ENCODE data around the gene DPEP2.

The DPEP2 gene

DNA sequence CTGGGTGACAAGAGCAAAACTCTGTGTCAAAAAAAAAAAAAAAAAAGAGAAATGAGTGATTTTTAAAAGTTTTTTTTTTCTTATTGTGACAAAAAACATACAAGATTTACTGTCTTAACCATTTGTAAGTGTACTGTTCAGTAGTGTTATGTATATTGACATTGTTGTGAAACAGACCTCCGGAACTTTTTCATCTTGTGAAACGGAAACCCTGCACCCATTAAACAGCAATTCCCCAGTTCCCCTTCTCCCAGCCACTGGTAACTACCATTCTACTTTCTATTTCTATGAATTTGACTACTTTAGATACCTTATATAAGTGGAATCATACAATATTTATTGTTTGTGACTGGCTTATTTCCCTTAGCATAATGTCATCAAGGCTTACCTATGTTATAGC is 42.5 kb upstream of the DPEP2 start:
- Histone ChIP-seq H3K9ac (ENCODE audit: low read depth, low read length) (no peak overlapping the region), H3K36me3 (ENCODE audit: insufficient read depth, low read length) (peaks cover 14% of the 10 kb centered on the region; the same call in 1 of the 2 replicates), H3K4me3 (ENCODE audit: low read depth in 1 of 2, low read length in 2 of 2) (no peak overlapping the region), H3K27me3 (ENCODE audit: insufficient read depth, low read length, poor library complexity) (no peaks in the 10 kb centered on the region), H3K9me3 (ENCODE audit: insufficient read depth, low read length, severe bottlenecking) (no peaks in the 10 kb centered on the region), H3K27ac (ENCODE audit: low read length) (no peak overlapping the region), H3K4me1 (ENCODE audit: insufficient read depth, low read length) (no peaks in the 10 kb centered on the region), H4K20me1 (ENCODE audit: insufficient read depth, low read length) (no peaks in the 10 kb centered on the region), H3K79me2 (ENCODE audit: insufficient read depth, low read length) (no peaks in the 10 kb centered on the region), H3K4me2 (ENCODE audit: insufficient read depth, low read length) (no peak overlapping the region), H2AFZ (ENCODE audit: low read depth, low read length) (no peak overlapping the region)
- no peak for TF ChIP-seq EZH2 (IDR thresholded peaks at IDR 0.05; ENCODE audit: borderline replicate concordance, low read depth, low read length, severe bottlenecking)
- TF ChIP-seq, protein P1, sequence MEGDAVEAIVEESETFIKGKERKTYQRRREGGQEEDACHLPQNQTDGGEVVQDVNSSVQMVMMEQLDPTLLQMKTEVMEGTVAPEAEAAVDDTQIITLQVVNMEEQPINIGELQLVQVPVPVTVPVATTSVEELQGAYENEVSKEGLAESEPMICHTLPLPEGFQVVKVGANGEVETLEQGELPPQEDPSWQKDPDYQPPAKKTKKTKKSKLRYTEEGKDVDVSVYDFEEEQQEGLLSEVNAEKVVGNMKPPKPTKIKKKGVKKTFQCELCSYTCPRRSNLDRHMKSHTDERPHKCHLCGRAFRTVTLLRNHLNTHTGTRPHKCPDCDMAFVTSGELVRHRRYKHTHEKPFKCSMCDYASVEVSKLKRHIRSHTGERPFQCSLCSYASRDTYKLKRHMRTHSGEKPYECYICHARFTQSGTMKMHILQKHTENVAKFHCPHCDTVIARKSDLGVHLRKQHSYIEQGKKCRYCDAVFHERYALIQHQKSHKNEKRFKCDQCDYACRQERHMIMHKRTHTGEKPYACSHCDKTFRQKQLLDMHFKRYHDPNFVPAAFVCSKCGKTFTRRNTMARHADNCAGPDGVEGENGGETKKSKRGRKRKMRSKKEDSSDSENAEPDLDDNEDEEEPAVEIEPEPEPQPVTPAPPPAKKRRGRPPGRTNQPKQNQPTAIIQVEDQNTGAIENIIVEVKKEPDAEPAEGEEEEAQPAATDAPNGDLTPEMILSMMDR (IDR thresholded peaks at IDR 0.05; ENCODE audit: borderline replicate concordance, extremely low read depth, low read length, poor library complexity, severe bottlenecking): no peak
- ATAC-seq (ENCODE audit: insufficient read depth, low read depth) (no peak), DNase-seq (no peak)

- no peak overlapping the region for H3K27ac ChIP-seq (ENCODE audit: low read length)
- no peak overlapping the region for H3K4me3 ChIP-seq (ENCODE audit: low read depth in 1 of 2, low read length in 2 of 2)
- no peaks in the 10 kb centered on the region for H3K27me3 ChIP-seq (ENCODE audit: insufficient read depth, low read length, poor library complexity)
- H3K9ac ChIP-seq (ENCODE audit: low read depth, low read length): no peak overlapping the region
- H3K79me2 ChIP-seq (ENCODE audit: insufficient read depth, low read length): no peaks in the 10 kb centered on the region
- H2AFZ ChIP-seq (ENCODE audit: low read depth, low read length): no peak overlapping the region
- no peaks in the 10 kb centered on the region for H3K9me3 ChIP-seq (ENCODE audit: insufficient read depth, low read length, severe bottlenecking)
- H3K36me3 ChIP-seq (ENCODE audit: insufficient read depth, low read length): peaks cover 14% of the 10 kb centered on the region; the same call in 1 of the 2 replicates
- no peaks in the 10 kb centered on the region for H4K20me1 ChIP-seq (ENCODE audit: insufficient read depth, low read length)
- DNase-seq: peak; percentile 82
- no peak overlapping the region for H3K4me2 ChIP-seq (ENCODE audit: insufficient read depth, low read length)
- TF ChIP-seq, protein P1 (IDR thresholded peaks at IDR 0.05; ENCODE audit: borderline replicate concordance, extremely low read depth, low read length, poor library complexity, severe bottlenecking): peak; percentile 96
- TF ChIP-seq EZH2 (IDR thresholded peaks at IDR 0.05; ENCODE audit: borderline replicate concordance, low read depth, low read length, severe bottlenecking): no peak
- peak; percentile 99 for ATAC-seq (ENCODE audit: insufficient read depth, low read depth)
- no peaks in the 10 kb centered on the region for H3K4me1 ChIP-seq (ENCODE audit: insufficient read depth, low read length)
These were observed 41.4 kb upstream of the DPEP2 start for GRCh38 chr16:68040506-68041288.

- Histone ChIP-seq H3K36me3 (ENCODE audit: insufficient read depth, low read length) (peaks cover 14% of the 10 kb centered on the region; the same call in 1 of the 2 replicates), H3K4me3 (ENCODE audit: low read depth in 1 of 2, low read length in 2 of 2) (no peak overlapping the region), H3K27me3 (ENCODE audit: insufficient read depth, low read length, poor library complexity) (no peaks in the 10 kb centered on the region), H2AFZ (ENCODE audit: low read depth, low read length) (no peak overlapping the region), H3K9ac (ENCODE audit: low read depth, low read length) (no peak overlapping the region), H3K4me1 (ENCODE audit: insufficient read depth, low read length) (no peaks in the 10 kb centered on the region), H3K79me2 (ENCODE audit: insufficient read depth, low read length) (no peaks in the 10 kb centered on the region), H3K9me3 (ENCODE audit: insufficient read depth, low read length, severe bottlenecking) (no peaks in the 10 kb centered on the region), H3K27ac (ENCODE audit: low read length) (no peak overlapping the region), H4K20me1 (ENCODE audit: insufficient read depth, low read length) (no peaks in the 10 kb centered on the region), H3K4me2 (ENCODE audit: insufficient read depth, low read length) (no peak overlapping the region)
- DNase-seq (no peak), ATAC-seq (ENCODE audit: insufficient read depth, low read depth) (no peak)
- no peak for TF ChIP-seq EZH2 (IDR thresholded peaks at IDR 0.05; ENCODE audit: borderline replicate concordance, low read depth, low read length, severe bottlenecking)
- TF ChIP-seq, protein P1 (IDR thresholded peaks at IDR 0.05; ENCODE audit: borderline replicate concordance, extremely low read depth, low read length, poor library complexity, severe bottlenecking): no peak
These were observed 38.7 kb upstream of the DPEP2 start for GRCh38 chr16:68037841-68038597.

Measured in DND-41 (cell line).